GM21381 (cell line): ENCODE results near the gene CFAP410.
"Not testable (repeated sequence)": the region's sequence is repeated elsewhere in the genome, so short reads cannot be mapped to it uniquely, and the experiment has no call there.

ENCODE experiments used
- ATAC-seq: cut with Tn5 transposase; IDR thresholded peaks from one replicate; pipeline ENCODE4 v1.9.1; 2021; ENCODE audit warnings: mild to moderate bottlenecking, moderate library complexity; ENCODE audit not compliant: unreplicated experiment

CFAP410 gene

DNA sequence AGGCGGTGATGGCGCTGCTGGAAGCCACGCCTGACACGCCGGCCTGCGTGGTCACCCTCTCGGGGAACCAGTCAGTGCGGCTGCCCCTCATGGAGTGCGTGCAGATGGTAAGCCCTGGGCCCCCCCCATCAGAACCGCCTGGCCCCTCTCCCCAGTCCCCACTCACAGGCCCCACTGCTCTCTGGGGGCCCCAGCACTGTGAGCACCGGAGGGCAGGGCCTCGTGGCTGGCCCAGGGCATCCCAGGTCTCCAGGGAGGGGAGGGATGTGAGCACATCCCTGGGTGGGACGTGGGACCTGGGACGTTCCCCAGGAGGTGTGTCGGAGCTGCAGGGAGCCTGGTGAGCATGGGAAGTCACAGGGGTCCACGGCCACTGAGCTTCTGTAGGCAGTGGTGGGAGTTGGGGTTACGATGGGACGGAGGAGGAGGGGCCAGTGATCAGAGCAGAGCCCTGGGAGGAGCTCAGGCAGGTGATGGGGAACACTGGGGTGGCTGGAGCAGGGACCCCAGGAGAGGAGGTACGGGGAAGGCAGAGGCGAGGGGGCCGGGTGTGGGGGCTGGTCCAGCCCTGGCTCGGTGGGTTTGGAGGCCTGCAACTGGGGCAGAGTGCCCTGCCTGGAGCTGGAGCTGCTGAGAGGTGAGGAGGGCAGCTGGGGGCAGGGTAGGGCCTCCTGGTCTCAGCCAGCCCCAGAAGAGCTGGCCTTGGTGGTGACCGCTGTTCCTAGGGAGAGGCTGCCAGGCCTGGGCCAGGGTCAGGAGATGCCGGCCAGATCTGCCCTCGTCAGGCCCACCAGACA, 20.5 kb downstream of the CFAP410 start:
- ATAC-seq = no peak

DNA sequence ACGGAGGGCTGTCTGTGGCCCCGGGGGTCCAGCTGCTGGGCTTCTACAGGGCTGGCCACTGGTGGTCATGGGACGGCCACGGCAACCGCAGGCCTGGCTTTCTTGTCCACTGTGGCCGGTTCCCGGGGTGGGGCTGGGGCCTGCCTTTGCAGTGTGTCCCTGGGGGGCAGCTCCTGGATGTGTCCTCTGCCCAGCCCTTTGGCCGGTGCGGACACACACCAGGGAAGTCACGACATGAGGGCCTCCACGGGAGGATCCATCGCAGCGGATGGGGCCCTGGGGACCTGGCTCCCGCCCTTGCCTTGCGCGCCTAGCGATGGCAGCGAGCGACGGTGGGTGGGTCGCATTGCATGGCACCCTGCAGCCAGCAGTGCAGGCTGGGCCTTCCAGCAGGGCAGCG, 21.3 kb downstream of the CFAP410 start:
- ATAC-seq = no peak

DNA sequence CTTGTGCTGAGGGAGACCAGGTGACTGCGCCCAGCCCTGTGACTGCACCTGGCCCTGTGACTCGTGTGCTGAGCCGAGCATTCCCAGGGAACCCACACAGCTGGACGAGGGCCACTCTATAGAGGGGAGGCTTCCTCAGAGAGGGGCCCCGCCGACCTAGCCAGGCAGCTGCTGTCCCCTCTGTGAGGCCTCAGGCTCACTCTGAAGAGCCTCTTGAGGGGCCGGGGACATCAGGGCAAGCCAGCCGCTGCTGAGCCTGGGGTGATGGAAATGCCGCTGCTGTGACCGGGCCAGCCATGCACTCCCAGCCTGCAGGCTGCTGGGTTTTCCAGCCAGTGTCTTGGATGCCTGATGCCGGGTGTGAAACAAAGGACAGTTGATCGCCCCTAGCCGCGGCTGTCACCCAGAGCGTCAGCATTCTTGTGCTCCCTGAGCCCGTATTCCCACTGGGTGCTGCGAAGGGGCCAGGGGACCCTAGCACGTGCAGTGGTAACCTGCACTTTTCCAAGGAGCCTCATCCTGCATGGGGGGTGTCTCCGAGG, 21.9 kb downstream of the CFAP410 start:
- no peak for ATAC-seq

DNA sequence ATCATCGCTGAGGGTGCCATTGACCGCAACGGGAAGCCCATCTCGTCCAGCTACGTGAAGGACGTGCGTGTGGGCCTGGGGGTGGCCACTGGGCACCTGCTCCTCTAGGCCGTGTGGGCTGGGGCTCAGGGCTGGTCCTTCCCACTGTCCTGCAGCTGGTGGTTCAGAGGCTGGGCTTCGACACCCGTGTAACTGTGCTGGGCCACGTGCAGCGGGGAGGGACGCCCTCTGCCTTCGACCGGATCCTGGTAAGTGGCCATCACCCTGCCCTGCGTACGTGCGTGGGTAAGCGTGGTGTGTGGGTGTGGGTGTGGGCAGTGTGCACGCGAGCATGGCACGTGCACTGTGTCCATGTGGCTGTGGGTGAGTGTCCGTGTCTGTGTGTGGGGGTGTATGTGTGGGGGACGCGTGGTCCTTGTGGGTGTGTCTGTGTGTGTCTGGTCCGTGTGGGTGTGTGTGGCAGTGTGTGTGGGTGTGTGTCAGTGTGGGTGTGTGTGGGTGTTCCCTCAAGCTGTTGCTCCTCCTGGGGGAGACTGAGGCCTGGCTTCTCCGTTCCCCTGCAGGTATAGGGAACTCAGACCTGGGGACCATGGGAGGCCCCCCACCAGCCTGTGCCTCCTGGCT, 22.8 kb downstream of the CFAP410 start:
- ATAC-seq = no peak

DNA sequence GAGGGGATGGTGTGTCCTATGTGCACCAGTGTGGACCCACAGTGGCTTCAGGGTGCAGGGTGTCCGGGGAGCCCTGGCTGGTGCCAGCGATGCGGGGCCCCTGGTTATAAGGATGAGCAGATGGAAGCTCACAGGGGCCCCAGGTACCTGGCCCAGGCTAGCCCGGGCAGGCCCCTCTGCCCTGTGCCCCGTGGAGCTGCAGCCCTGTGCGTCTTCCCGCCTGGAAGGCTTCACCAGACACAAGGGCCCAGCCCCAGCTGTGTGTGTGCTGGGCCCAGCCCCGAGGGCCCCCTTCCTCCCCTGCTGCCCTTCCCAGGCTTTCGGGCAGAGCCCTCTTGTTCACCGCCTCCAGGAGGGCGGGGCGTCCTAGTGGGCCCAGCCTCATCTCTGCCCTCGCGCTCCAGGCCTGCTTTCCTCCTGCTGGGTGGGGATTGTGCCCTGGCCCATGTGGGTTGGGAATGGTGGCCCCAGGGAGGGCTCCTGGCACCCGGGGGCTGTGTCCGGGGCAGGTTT, 23.4 kb downstream of the CFAP410 start:
- no peak for ATAC-seq

DNA sequence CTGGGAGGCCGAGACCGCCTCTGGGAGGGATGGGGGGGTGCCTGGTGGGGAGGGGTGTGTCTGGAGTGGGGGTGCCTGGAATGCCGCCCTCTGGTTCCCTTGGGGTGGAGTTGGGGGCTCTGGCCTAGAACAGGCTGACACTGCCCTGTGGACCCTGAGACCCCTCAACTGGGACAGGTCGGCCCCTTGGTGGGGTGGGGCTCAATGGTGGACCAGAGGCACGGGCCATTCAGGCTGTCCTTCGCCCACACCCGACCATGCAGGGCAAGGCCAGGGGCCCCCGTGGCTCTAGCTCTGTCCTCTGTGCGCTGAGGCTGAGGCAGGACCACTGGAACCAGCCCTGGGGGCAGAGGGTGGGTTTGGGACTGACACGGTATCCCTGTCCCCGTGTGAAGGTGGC, 24.6 kb downstream of the CFAP410 start:
- ATAC-seq = no peak

DNA sequence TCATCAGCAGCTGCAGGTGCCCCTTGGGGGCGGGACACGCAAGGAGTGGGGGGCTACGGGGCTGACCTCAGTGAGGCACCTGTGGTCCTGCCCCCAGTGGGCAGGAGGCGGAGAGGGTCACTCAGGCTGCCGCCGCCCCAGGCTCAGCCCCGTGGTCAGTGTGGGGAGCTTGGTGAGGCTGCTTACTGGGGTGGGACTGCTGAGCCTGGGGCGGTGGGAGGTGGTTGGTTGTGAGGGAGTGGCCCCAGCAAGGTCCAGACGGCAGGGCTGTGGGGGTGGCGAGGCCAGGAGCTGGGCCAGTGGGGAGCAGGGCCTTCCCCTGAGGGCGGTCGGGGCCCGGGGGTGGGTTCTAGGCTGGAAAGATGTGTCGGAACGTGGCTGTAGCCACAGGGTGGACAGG, 25.1 kb downstream of the CFAP410 start:
- ATAC-seq = no peak

DNA sequence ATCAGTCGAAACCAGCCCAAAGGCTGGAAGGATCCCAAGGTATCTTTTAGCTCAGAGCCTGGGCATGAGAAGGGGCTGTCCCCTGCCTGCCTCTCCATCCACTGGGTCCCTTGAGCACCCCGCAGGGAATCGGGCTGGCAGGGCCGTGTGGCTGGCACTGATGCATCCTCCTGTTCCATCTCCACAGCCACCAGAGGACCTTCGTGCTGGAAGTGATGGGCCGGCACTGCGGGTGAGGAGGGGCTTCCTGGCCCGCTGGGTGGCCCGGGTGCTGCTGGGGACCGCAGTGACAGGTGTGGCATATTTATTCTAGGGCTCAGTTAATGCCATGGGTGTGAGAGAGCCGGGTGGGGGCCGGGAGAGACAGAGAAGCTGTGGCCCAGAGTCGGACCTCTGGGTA, 25.7 kb downstream of the CFAP410 start:
- no peak for ATAC-seq

DNA sequence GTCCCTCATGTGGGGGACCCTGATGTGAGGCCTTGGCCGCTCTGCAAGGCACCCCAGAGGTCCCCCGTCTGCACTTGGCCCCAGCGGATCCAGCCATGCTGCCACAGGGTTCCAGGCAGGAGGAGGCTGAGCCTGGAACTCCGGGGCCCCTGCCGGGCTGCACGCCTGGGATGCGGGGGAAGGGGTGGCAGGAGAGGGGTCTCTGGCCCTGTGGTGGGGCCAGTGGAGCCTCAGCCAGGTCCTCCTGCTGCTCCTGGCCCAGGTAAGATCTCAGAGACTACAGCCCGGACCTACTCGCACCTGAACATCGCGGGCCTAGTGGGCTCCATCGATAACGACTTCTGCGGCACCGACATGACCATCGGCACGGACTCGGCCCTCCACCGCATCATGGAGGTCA, 26.5 kb downstream of the CFAP410 start:
- ATAC-seq = no peak

DNA sequence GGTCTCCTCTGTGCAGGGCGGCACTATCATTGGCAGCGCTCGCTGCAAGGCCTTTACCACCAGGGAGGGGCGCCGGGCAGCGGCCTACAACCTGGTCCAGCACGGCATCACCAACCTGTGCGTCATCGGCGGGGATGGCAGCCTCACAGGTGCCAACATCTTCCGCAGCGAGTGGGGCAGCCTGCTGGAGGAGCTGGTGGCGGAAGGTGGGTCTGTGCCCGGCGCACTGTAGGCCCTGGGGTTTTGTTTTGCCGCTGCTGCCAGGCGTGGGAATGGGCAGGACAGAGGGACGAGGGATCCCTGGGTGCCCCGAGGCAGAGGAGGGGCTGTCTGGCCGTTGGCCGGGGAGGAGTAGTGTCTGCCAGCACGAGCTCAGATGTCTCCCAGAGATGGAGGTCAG, 27.1 kb downstream of the CFAP410 start:
- ATAC-seq = no peak

DNA sequence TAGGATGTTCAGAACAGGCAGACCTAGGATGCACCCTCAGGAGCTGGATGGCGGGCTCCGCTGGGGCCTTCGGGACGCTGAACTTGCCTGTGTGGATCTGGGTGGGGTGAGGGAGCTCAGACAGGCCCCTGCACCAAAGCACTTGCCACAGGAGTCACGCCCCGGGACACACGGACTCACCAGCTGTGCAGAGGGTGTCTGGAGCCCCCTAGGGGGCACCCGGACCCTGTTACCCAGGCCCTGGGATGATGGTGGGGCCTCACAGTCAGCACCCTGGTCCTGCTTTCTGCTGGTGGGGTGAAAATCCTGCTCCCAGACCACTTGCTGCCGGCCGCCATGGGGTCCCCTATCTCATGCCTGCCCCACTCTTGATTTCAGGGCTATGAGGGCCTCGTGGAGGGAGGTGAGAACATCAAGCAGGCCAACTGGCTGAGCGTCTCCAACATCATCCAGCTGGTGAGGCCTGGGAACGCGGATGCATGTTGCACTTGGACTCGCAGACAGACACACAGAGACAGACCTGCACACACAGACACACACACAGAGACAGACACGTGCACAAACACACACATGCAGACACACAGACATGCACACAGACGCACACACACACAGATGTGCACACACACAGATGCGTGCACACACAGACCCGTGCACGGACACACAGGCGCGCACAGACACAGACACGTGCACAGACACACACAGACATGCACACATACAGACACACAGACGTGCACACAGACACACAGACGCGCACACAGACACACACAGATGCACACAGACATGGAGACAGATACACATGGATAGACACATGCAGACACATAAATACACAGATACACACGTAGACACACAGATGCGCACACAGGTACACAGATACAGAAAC, 28.3 kb downstream of the CFAP410 start:
- ATAC-seq = no peak

DNA sequence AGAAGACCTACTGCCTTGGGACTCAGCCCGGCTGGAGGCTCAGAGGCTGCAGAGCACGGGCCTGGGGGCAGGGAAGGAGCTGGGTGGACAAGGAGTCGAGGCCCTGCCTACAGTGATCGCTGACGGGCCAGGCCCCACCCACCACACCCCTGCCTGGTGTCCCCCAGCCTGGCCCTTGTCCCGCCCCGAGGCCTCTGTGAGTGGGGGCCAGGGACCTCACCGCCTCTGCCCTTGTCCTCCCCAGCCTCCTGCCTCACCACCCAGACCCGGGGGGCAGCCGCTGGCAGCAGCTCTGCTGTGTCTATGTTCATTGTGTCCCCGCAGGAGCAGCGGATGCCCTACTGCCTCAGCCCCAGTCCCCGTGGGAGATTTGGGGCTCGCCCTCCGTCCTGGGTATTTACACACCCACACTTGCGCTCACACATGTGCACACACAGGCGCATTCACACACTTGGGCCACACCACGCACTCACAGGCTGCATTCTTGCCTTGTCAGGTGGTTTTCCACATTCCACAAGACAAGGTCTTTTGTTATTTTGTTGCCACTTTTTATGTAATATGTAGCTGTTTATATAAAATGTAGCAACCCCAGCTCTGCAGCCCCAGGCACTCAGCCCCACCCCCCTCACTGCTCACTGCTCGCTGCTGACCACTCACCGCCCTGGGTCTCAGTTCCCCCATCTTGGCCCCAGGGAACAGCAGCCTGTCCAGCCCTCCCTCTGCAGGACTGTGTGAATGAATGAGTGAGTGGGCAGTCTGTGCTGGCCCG, 32.1 kb downstream of the CFAP410 start:
- no peak for ATAC-seq

DNA sequence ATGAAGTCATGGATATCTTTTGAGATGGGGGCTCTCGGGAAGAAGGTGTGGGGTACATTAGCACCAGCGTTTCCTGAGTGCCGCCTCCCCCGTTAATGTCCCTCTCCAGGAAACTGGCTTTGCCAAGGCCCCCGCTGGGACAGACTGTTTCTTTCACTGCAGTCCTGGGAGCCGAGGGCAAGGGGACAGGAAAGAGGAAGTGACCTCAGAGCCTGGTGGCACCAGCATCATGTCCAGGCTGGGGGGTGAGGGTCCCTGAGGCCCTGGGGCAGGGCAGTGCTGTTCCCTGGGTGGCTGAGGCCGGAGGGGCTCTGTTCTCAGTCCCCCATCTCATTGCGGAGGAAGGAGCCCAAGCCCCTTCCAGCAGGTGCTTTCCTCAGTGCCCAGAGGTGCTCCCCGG, 33.5 kb downstream of the CFAP410 start:
- no peak for ATAC-seq

DNA sequence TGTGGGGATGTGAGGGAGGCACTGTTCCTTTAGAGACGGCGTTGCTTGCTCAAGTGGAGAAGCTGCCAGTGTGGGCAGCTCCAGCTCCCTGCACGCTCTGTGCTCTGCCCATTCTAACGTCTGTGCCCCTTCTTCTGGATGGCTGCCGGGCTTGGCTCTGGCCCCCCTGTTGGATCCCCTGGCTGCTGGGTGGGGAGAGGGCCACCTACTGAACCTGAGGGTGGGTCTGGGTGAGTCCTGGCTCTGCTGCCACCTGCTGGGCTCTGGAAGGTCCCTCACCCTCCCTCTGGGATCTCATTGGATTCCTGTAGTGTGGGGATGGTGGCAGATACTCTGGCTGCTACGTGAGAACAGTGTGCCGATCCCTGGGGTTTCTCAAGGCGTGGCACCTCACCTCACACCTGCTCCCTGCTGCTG, 34.3 kb downstream of the CFAP410 start:
- no peak for ATAC-seq

DNA sequence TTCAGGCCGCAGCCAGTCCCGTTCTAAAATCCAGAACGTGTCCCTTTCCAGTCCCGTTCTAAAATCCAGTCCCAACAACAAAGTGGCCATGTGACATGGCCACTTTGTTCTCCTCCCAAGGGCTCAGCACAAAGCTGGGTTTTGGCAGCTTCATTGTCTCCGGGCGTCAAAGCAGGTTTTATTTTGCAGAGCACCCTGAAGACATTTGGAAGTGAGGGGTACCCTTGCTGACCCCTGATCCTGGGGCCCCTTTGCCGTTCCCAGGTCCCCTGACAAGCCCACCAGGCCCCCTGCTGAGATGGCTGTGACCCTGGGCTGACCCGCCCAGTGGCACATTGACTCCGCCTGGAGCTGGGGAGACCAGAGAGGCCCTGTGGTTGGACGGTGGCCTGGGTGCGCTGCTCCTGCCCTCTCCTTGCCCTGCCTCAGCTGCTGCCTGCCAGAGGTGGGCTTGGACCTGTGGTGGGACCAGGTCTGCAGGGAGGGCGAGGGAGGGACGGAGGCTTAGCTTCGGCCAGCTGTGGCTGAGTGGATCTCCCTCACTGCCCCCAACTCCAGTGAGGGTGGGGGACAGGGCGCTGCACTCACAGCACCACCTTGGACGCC, 35.1 kb downstream of the CFAP410 start:
- no peak for ATAC-seq

DNA sequence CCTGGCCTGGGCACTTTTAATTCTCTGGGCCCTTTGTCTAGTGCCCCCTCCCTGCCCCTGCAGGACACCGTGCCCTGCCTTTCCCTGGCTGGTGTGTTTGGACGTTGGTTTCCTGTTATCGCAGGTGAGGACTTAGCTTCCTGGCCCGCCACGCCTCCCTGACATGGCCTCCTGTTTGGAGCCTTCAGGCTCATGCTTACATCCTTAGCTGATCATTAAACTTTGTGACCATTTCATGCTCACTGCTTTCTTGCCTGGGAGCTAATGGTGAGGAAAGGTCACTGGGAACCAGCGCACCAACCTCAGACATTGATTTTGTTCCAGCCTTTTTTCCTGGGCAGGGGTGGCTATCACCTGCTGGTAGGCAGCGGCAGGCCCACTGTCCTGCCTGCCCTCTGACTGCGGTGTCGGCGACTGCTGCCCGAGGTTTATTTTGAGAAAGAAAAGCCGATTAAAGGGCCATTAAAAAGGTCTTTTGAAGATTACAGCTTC, 35.7 kb downstream of the CFAP410 start:
- ATAC-seq = no peak

DNA sequence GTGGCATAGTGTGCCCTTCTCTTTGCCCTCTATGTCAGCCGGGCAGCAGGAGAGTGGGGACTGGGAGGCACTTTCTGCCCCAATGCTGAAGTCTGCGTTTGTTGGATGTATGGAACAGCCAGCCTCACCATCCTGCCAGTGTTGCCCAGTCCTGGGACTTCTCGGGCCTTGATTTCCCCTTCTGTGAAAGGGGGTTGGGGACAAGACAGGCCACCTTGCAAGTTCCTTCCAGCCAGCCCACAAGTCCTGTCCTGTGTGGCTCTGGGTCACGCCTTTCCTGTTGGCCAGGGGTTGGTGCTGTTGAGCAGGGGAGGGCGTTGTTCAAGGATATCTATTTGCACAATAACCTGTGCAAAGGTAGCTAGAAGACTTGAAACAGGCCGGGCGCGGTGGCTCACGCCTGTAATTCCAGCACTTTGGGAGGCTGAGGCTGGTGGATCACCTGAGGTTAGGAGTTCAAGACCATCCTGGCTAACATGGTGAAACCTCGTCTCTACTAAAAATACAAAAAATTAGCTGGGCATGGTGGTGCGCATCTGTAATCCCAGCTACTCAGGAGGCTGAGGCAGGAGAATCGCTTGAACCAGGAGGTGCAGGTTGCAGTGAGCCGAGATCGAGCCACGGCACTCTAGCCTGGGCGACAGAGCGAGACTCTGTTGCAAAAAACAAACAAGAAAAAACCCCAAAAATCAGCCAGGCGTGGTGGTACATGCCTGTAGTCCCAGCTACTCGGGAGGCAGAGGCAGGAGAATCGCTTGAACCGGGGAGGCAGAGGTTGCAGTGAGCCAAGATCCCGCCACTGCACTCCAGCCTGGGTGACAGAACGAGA, 36.4 kb downstream of the CFAP410 start:
- ATAC-seq = not testable (repeated sequence)

DNA sequence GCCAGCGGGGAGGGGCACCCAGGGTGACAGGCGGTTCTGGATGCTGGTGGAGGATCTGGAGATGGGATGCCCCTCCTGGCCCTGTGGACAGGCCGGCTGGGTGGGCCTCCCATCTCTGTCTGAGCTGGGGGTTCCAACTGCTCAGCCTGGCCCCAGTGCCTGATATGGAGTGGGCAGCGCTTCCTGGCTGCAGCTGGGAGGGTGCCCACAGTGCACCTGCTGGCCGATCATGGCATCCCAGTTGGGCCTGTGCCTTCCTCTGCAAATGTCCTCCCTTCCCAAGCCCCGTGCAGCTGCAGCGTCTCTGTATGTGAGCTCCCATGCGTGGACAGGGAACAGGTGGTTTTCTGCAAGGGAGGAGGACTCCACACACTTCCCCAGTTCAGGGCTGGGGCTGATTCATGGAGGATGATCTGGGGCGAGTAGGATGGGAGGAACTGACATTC, 37.2 kb downstream of the CFAP410 start:
- no peak for ATAC-seq

DNA sequence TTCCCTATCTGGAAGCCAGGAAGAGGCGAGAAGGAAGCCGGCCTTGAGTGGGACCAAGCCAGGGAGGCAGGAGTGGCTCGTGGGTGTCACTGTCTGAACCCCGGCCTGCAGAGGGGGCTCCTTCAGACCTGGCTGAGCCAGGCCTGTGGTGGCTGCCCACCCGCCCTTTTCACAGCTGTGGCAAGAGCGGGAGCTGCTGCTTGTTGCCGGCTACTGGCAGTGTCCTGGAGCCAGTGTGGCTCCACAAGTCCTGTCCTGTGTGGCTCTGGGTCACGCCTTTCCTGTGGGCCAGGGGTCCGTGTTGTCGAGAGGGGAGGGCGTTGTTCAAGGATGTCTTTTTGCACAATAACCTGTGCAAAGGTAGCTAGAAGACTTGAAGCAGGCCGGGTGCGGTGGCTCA, 38.0 kb downstream of the CFAP410 start:
- no peak for ATAC-seq
